T-helper 17 cell (primary cell): ENCODE data around the gene U2AF1L4. TPM values are rescaled to one million over a fixed set of nuclear protein-coding genes. Genes with fewer than 3 reads are reported as not detected.
A peak's percentile ranks its signal among the peaks of the same experiment; 100 is the strongest.

Experiments used
- ATAC-seq: fragments of 150-1000 bp; cut with Tn5 transposase; 2 replicates; pipeline ENCODE4 v1.10.0; 2021; ENCODE audit warnings: mild to moderate bottlenecking, moderate library complexity
- DNase-seq, 3 donors: peaks; one replicate each; pipeline versions ENCODE4 v3.0.0 to v3.0.0-alpha.2; 2020 to 2021
- H3K9me3 ChIP-seq: one replicate; pipeline ENCODE4 v1.7.0; 2013; ENCODE audit warnings: low read length, mild to moderate bottlenecking; ENCODE audit not compliant: control insufficient read depth, poor library complexity, severe bottlenecking
- H3K27ac Mint-ChIP-seq: one replicate; pipeline ENCODE4 v1.8.0; 2022; ENCODE audit warnings: mild to moderate bottlenecking, moderate library complexity, mixed read lengths
- H3K27me3 Mint-ChIP-seq: one replicate; pipeline ENCODE4 v1.8.0; 2022; ENCODE audit warnings: mixed read lengths
- H3K36me3 Mint-ChIP-seq: one replicate; pipeline ENCODE4 v1.8.0; 2022; ENCODE audit warnings: low read depth, mixed read lengths
- H3K4me1 Mint-ChIP-seq: one replicate; pipeline ENCODE4 v1.8.0; 2022; ENCODE audit warnings: mild to moderate bottlenecking, mixed read lengths
- H3K4me3 Mint-ChIP-seq: one replicate; pipeline ENCODE4 v1.8.0; 2022; ENCODE audit warnings: mild to moderate bottlenecking, moderate library complexity, mixed read lengths
- total RNA-seq, 4 donors: library from RNA in 2 of 4; stranded (reverse) in 2 of 4; gene quantifications; one replicate each; pipeline ENCODE4 v1.2.3 and lab custom pipeline; 2022 to 2026

The U2AF1L4 gene
- total RNA-seq (10 to 100 TPM; 48.1 to 68.2 TPM), total RNA-seq (lab: John Stamatoyannopoulos, UW) (4.5 to 7.2 reads per million in 2 donors)

- ATAC-seq, result peak; percentile 66
- peak within 1 kb of the TSS; percentile 98 for H3K4me3 Mint-ChIP-seq
- H3K9me3 ChIP-seq, result no peaks in the 10 kb centered on the region
- H3K36me3 Mint-ChIP-seq, result peaks cover 4% of the 10 kb centered on the region
- DNase-seq, result peak; percentile 91 to 96 (median 92)
- peak within 1 kb of the TSS; percentile 100 for H3K27ac Mint-ChIP-seq
- H3K4me1 Mint-ChIP-seq, result peaks cover 58% of the 10 kb centered on the region
- no peaks in the 10 kb centered on the region for H3K27me3 Mint-ChIP-seq
Observed at GRCh38 chr19:35745328-35746086, at the start of gene U2AF1L4, which contains the start of gene PSENEN. U2AF1L4 (minus strand) TSS chr19:35745418; CDS start chr19:35745391, 27 bp downstream. PSENEN (plus strand) TSS chr19:35745651; CDS start chr19:35745931, 280 bp downstream.

DNA sequence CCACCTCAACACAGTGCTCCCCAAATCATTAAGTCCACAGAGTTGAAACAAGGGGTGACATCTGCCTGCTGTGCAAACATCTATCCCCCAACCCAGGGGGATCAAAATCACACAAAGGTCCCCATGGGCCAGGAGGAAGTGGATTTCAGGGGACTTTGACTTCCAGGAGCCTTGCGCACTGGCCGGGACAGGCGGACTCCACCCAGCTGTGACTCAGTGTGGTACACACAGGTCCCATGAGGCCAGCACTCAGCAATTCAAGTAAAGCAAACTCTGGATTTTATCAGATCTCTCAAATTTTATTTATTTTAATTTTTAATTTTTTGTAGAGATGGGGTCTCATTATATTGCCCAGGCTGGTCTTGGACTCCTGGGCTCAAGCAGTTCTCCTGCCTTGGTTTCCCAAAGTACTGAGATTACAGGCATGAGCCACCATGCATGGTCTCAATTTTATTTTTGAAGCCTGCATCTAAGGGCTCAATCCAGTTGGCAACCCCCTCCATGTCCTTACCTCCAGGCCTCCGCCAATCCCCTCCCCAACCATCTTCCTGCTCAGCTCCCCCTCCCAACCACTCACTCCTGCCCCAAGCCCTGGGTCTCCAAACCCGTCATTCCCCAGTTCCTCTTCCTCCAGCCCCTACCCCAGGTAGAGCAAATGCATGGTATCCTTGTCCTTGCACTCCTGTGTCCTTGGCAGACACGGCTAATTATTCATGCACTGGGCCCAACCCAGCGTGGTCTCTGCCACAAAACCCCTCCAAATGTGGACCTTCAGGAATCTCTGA lies 48.4 kb upstream of the U2AF1L4 start:
- peaks cover 7% of the 10 kb centered on the region for H3K4me1 Mint-ChIP-seq
- H3K4me3 Mint-ChIP-seq, result no peak overlapping the region
- DNase-seq, result no peak
- H3K36me3 Mint-ChIP-seq, result no peaks in the 10 kb centered on the region
- H3K9me3 ChIP-seq, result no peaks in the 10 kb centered on the region
- H3K27me3 Mint-ChIP-seq, result peaks cover 34% of the 10 kb centered on the region
- ATAC-seq, result no peak
- H3K27ac Mint-ChIP-seq, result no peak overlapping the region

DNA sequence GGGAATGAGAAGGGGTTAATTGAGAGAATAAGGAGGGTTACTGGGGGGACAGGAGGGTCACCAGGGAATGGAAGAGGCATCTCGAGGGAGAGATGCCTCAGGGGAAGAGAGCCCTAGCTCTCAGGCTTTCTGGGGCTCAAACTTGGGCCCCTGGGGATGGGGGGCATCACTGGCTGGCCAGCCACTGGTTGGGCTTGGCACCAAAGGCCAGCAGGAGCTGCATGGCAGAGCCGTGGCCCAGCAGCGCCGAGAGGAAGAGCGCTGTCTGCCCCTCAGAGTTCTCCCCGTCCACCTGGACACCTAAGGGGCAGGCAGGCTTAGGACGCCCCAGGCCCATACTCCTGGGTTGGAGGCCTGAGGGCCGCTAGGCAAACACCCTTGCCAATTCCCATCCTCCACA lies 47.7 kb upstream of the U2AF1L4 start:
- peaks cover 7% of the 10 kb centered on the region for H3K4me1 Mint-ChIP-seq
- H3K27ac Mint-ChIP-seq, result no peak overlapping the region
- DNase-seq, result no peak
- H3K27me3 Mint-ChIP-seq, result peaks cover 30% of the 10 kb centered on the region
- ATAC-seq, result no peak
- H3K9me3 ChIP-seq, result no peaks in the 10 kb centered on the region
- no peak overlapping the region for H3K4me3 Mint-ChIP-seq
- H3K36me3 Mint-ChIP-seq, result no peaks in the 10 kb centered on the region

- no peaks in the 10 kb centered on the region for H3K9me3 ChIP-seq
- Mint-ChIP-seq H3K36me3 (no peaks in the 10 kb centered on the region), H3K4me3 (no peak overlapping the region), H3K27ac (no peak overlapping the region), H3K4me1 (peaks cover 7% of the 10 kb centered on the region), H3K27me3 (peaks cover 27% of the 10 kb centered on the region)
- ATAC-seq, result no peak
- DNase-seq, result no peak
Observed at GRCh38 chr19:35792312-35792711, 47.1 kb upstream of the U2AF1L4 start.

DNA sequence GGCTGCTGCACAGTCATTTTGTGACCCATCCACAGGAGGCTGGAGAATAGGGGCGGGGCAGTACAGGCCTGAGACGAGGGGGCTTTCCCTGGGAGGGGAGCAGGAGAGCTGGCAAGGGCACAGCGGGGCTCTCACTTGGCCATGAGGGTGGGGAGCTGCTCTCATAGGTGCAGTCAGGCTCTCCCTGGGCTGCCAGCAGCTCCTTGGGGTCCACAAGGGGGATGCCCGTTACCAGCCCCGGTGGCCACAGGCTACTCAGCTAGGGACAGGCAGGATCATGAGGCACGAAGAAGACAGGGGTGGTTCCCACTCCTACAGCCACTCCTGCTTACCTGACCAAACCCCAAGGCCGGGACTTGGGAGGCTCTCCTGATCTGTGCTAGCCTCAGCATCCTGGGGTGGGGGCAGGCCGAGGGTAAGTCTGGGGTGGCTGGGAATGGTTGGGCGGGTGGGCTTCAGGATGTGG lies 46.6 kb upstream of the U2AF1L4 start:
- peaks cover 3% of the 10 kb centered on the region for H3K4me1 Mint-ChIP-seq
- no peak for ATAC-seq
- no peak for DNase-seq
- no peak overlapping the region for H3K27ac Mint-ChIP-seq
- no peaks in the 10 kb centered on the region for H3K36me3 Mint-ChIP-seq
- no peak overlapping the region for H3K4me3 Mint-ChIP-seq
- peaks cover 23% of the 10 kb centered on the region for H3K27me3 Mint-ChIP-seq
- H3K9me3 ChIP-seq, result no peaks in the 10 kb centered on the region

GRCh38 chr19:35790981-35791813 lies 46.0 kb upstream of the U2AF1L4 start:
- H3K9me3 ChIP-seq, result no peaks in the 10 kb centered on the region
- Mint-ChIP-seq H3K4me1 (peaks cover 2% of the 10 kb centered on the region), H3K4me3 (no peak overlapping the region), H3K27me3 (peaks cover 16% of the 10 kb centered on the region), H3K27ac (no peak overlapping the region), H3K36me3 (no peaks in the 10 kb centered on the region)
- DNase-seq (no peak), ATAC-seq (no peak)

GRCh38 chr19:35789978-35790944 lies 45.0 kb upstream of the U2AF1L4 start:
- H3K27ac Mint-ChIP-seq, result no peak overlapping the region
- H3K9me3 ChIP-seq, result no peaks in the 10 kb centered on the region
- no peaks in the 10 kb centered on the region for H3K36me3 Mint-ChIP-seq
- no peak for ATAC-seq
- DNase-seq, result no peak
- H3K4me3 Mint-ChIP-seq, result no peak overlapping the region
- H3K4me1 Mint-ChIP-seq, result peaks cover 2% of the 10 kb centered on the region
- peaks cover 12% of the 10 kb centered on the region for H3K27me3 Mint-ChIP-seq

DNA sequence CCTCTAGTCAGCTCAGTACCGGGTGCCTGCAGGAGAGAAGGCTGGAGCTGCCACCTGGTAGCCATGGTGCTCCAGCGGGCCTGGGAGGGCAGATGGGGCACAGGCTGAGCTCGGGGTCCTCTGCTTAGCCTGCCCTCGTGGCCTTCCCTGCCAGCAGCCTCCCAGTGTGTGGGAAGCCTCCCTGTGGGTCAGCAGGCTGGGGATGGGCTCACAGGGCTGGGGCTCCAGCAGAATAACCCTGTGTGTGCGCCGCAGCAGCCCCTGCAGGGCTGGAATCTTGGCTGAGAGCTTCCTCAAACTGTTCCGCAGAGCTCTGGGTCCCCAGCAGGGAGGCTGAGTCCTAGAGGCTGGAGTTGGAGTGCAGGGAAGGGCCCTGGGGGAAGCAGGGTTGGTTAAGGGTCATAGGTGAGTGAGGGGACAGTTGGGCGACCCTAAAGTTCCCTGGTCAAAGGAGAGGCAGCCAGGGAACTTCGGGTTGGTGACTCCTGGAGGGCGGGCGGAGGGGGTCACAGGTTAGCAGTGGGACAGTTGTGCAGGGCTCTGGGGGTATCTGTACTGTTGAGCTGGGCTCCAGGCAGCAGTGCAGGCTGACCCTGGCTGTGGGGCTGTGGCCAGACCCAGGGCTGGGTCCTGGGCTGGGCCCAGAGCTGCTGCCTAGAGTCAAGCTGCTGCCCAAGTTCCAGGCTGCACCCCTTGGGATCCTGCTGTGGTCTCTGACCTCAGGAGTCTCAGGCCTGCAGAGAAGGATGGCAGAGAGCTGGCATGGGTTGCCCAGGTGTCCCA lies 44.2 kb upstream of the U2AF1L4 start:
- peaks cover 12% of the 10 kb centered on the region for H3K27me3 Mint-ChIP-seq
- H3K27ac Mint-ChIP-seq, result no peak overlapping the region
- ATAC-seq, result no peak
- H3K9me3 ChIP-seq, result no peaks in the 10 kb centered on the region
- no peak overlapping the region for H3K4me3 Mint-ChIP-seq
- DNase-seq, result no peak
- H3K4me1 Mint-ChIP-seq, result peaks cover 2% of the 10 kb centered on the region
- no peaks in the 10 kb centered on the region for H3K36me3 Mint-ChIP-seq

- no peaks in the 10 kb centered on the region for H3K36me3 Mint-ChIP-seq
- DNase-seq (no peak), ATAC-seq (no peak)
- H3K27me3 Mint-ChIP-seq, result peaks cover 6% of the 10 kb centered on the region
- no peak overlapping the region for H3K27ac Mint-ChIP-seq
- H3K9me3 ChIP-seq, result no peaks in the 10 kb centered on the region
- peaks cover 2% of the 10 kb centered on the region for H3K4me1 Mint-ChIP-seq
- H3K4me3 Mint-ChIP-seq, result no peak overlapping the region
Observed at GRCh38 chr19:35788205-35788960, 43.2 kb upstream of the U2AF1L4 start.

DNA sequence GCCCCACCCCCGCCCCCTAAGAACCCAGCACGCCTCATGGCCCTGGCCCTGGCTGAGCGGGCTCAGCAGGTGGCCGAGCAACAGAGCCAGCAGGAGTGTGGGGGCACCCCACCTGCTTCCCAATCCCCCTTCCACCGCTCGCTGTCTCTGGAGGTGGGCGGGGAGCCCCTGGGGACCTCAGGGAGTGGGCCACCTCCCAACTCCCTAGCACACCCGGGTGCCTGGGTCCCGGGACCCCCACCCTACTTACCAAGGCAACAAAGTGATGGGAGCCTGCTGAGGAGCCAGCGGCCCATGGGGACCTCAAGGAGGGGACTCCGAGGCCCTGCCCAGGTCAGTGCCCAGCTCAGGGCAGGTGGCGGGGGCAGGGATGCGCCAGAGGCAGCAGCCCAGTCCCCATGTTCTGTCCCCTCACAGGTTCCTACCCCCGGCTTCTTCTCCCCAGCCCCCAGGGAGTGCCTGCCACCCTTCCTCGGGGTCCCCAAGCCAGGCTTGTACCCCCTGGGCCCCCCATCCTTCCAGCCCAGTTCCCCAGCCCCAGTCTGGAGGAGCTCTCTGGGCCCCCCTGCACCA lies 42.1 kb upstream of the U2AF1L4 start:
- ATAC-seq, result no peak
- H3K9me3 ChIP-seq, result no peaks in the 10 kb centered on the region
- H3K4me3 Mint-ChIP-seq, result no peak overlapping the region
- H3K27ac Mint-ChIP-seq, result no peak overlapping the region
- peaks cover 2% of the 10 kb centered on the region for H3K27me3 Mint-ChIP-seq
- peaks cover 6% of the 10 kb centered on the region for H3K4me1 Mint-ChIP-seq
- no peaks in the 10 kb centered on the region for H3K36me3 Mint-ChIP-seq
- no peak for DNase-seq
